Measurements from ENCODE around the gene MMD2.

Gene MMD2

DNA sequence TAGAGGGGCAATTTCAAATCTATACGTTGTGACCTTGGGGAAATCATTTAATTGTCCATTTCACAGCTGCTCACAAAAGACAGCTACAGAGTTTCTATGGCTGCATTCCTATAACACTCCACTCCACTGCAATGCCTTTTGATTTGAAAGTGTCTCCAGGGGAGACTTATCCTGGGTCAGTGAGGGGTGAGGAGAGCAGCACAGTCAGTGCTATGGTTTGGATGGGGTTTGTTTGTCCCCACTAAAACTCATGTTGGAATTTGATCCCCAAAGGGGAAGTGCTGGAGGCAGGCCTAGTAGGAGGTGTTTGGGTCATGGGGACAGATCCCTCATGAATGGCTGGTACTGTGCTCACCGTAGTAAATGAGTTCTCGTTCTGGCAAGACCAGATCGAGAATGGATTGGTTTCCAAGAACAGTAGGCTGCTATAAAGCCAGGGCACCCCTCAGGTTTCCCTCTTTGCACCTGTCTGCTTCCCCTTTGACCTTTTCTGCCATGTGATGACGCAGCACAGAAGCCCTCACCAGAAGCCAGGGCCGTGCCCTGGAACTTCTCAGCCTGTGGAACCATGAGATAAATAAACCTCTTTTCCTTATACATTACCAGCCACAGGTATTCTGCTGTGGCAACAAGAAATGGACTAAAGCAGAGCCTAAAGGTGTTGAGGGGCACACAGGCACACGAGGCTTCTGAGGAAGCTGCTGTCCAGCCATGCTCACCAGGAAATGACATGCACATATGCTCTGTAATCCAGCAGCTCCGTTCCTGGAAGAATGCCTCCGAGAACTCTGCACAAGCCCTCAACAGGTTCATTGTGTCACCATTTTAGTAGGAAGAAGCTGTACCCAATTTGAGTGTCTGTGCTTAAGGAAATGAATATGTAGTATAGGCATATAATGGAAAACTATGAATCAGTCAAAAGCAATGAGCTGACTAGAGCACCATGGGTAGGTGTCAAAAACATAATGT is 92.2 kb downstream of the MMD2 start:
- DNase-seq = no peak

DNA sequence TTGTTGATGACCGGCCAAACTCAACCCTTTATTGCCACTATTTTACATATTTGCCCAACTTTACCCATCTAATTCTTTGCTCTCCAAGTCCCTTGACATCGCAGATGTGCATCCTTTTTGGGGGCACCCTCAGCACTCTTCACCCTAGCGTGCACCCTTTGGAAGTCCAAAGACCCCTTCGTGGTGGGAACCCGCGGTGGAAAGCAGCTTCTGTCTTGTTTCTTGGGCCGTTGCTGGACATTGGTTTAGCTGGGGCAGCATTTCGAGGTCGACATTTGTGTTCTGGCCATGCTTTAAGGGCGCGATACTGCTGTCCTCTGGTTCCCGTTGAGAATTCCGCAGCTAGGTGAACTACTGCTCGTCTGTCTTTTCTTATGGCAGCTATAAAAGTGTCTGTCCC is 96.8 kb downstream of the MMD2 start:
- no peak for DNase-seq

DNA sequence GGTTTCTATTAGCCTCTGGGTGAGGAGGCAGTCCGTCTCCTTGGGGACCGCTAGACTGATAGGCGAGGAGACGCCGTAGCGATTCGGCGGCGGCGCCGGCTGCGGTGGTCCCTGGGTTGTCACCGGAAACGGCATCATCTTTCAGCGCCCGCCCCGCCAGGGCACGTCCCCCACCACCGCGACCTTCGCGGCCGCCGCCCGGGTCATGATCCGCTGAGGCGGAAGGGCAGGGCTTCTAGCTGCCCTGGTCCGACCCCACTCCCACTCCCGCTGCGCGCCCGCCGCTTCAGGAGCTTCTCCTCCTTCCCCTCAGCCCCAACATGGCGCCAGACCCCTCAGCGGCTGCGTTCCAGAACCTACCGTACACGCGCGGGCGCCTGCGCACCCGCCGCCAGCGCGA is 97.3 kb downstream of the MMD2 start, which contains the start of gene PAPOLB:
PAPOLB (minus strand) TSS at position 358 of the 400 bp plus-strand sequence; CDS start at position 138, 220 bp downstream.
- no peak for DNase-seq

DNA sequence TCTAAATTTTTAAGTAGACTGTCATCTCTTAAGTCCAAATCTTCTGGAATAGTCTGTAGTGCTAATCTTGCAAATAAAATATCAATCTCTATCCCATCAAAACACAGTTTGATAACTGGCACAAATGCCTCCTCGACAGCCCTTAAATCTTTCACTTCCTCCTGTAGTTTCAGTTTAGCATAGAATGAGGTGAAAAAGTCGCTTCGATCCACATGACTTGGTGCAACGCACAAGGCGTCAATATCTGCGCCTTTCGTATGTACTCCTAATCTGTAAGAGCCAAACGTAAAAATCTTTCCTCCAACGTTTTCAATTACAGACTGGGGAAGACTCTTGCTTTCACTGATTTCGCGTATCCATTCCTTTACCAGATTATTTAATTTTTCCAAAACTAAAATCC is 97.8 kb downstream of the MMD2 start:
- no peak for DNase-seq

DNA sequence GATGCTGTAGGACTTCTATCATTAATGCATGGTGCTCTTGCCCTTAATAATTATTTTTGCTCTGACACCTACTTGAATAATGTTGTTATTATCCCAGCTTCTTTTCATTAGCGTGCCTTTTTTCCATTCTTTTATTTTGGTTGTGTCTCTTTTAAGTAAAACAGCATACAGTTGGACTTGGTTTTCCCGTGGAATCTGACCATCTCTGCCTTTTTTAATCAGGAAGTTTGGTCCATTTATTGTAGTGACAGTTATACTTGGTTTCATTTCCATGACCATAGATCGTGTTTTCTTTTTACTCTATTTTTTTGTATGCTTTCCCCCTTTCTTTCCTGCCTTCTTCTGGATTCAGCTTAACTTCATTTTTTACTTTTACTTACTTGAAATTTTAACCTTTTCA is 101.8 kb downstream of the MMD2 start:
- DNase-seq = no peak

DNA sequence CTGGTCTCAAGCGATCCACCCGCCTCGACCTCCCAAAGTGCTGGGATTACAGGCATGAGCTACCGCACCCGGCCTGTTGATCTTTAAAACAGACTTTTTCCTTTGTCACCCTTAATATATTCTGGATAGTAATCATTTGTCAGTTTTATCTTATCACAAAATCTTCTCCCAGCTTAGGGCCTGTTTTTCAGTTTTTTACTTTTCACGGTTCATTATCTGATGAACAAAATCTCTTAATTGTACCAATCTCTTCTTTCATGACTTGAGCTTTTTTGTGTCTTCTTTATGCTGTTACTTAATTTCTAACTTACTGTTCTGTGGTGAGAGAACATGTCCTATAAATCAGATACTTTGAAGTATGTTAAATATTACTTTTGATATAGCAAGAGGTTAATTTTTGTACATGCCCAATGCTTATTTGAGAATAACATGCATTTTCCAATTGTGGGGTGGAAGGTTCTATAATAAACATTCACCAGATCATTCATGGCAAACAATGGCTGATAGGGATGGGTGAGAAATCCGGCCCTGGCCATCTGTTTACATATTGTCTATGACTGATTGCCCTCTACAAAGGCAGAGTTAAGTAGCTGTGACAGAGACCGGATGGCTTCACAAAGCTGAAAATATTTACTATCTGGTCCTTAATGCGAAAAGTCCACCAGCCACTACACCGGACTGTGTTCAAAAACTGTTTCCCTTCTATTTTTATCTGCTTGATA is 102.5 kb downstream of the MMD2 start:
- no peak for DNase-seq
